ENCODE measurements around the gene OXCT2.

Gene OXCT2

DNA sequence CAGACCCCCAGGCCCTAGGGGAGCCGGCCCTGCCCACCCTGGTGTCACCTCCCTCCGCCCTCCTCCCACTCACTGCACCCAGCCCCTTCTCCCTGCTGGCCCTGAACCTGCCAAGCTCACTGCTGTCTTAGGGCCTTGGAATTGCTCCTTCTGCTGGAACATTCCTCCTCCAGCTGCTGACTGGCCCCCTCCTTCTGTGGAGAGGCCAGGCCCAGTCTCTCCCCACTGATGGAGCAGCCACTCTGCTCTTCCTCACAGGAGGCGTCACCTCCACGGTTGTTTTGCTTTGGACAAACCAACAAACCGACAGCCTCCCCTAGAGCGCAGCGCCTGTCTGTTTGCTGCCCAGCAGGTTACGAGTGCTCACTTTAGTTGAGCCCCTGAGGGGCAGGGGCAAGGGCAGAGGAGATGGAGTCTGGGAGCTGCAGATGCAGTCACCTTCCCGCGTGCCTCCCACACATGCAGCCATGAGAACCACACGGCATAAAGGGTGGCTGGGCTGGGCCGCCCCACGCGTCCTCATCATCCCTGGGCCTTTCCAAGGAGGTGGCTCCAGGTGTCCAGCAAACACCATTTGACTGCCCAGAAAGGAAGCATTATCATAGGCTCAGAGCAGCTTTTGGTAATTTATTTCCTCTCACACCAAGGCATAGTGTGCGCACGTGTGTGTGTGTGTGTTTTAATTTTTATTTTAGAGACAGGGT is 9.4 kb downstream of the OXCT2 start:
- DNase-seq (ENCODE audit: low read depth in 2 of 2) = no peak
- TF ChIP-seq CTCF (IDR thresholded peaks at IDR 0.05; ENCODE audit: low read depth, low read length) = no peak
- no peak overlapping the region for H3K4me3 ChIP-seq (replicated peaks in 1 of 2; ENCODE audit: low read depth in 2 of 2, low read length in 2 of 2)

GRCh38 chr1:39761016-39761415 is 10.1 kb downstream of the OXCT2 start:
- H3K4me3 ChIP-seq (replicated peaks in 1 of 2; ENCODE audit: low read depth in 2 of 2, low read length in 2 of 2) = no peak overlapping the region
- DNase-seq (ENCODE audit: low read depth in 2 of 2) = no peak
- TF ChIP-seq CTCF (IDR thresholded peaks at IDR 0.05; ENCODE audit: low read depth, low read length) = no peak

DNA sequence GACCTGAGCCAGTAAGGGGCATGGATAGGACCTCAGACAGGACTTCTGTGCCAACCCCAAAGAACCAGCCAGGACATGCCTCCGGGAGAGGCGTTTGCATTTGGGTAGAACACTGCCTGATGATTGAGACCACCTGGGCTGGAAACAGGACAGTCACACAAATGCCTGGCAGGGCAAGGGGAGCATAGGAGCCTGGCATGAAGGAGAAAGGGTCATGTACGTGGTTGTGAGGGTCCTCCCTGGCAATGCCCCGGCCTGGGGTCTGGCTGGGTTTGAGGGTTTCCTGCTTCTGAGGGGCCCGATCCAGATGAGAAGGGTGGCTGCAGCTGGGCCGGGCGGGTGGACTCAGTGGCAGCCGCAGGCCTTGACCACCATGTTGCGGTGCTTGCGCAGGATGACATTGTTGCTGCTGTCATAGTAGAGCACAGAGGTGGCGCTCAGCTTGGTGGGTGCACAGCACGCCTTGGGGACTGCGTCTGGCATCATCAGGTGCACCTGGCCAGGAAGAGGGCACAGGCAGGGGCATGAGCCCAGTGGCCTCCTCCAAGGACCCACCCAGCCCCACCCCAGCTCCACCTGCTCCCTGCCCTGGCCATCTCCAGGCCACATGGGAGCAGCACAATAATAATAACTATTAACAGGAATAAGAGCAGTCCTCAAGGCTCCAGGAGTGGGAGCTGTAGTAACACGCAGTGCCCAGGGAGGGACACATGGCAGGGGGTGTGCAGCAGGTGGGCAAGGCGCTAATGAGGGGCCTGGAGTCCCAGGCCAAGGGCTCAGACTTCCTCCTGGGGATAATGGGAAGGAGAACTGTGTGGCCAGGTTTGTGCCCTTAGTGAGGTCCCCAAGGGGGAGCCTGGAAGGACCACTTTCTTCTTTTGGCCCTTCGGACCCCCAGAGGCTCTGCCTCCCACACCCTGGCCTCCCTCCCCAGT is 10.8 kb downstream of the OXCT2 start:
- no peak for TF ChIP-seq CTCF (IDR thresholded peaks at IDR 0.05; ENCODE audit: low read depth, low read length)

GRCh38 chr1:39759436-39759726 is 11.8 kb downstream of the OXCT2 start:
- no peak for TF ChIP-seq CTCF (IDR thresholded peaks at IDR 0.05; ENCODE audit: low read depth, low read length)
- no peak overlapping the region for H3K4me3 ChIP-seq (replicated peaks in 1 of 2; ENCODE audit: low read depth in 2 of 2, low read length in 2 of 2)
- DNase-seq (ENCODE audit: low read depth in 2 of 2) = no peak

More for the DNA sequence above, 10.8 kb downstream of the OXCT2 start:
- H3K4me3 ChIP-seq (replicated peaks in 1 of 2; ENCODE audit: low read depth in 2 of 2, low read length in 2 of 2) = no peak overlapping the region
- DNase-seq (ENCODE audit: low read depth in 2 of 2) = no peak

- H3K4me3 ChIP-seq (replicated peaks in 1 of 2; ENCODE audit: low read depth in 2 of 2, low read length in 2 of 2) = no peak overlapping the region
- no peak for TF ChIP-seq CTCF (IDR thresholded peaks at IDR 0.05; ENCODE audit: low read depth, low read length)
- no peak for DNase-seq (ENCODE audit: low read depth in 2 of 2)
Observed at GRCh38 chr1:39758556-39759435, 12.4 kb downstream of the OXCT2 start.

DNA sequence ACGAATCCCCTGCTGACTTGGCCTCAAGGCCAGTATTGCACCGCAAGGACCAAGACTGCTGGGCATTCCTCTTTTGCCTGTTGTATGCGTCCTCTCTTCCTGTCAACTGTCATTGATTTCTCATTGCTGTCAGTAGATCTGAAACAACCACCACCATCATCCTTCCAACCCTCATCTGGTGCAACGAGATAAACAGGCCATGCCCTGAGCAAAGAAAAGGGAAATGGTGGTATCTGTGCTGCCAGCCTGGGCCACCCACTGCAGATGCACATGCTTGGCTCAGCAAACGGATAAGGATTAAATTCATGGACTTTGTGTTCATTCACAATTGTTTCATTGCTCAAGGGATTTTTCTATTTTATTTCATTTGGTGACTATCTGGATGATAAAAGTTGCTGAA is 13.6 kb downstream of the OXCT2 start:
- no peak overlapping the region for H3K4me3 ChIP-seq (replicated peaks in 1 of 2; ENCODE audit: low read depth in 2 of 2, low read length in 2 of 2)
- no peak for DNase-seq (ENCODE audit: low read depth in 2 of 2)

More for the DNA sequence above, 13.6 kb downstream of the OXCT2 start:
- no peak for TF ChIP-seq CTCF (IDR thresholded peaks at IDR 0.05; ENCODE audit: low read depth, low read length)

Measured in cardiac fibroblast (primary cell).